GM13977 (cell line): Measurements from ENCODE around the gene URB1.

ENCODE experiments used
- DNase-seq: peaks from one replicate; pipeline ENCODE4 v3.0.0; 2012; ENCODE audit warnings: low spot score
- in situ Hi-C: fragments of 300-500 bp; cut with MboI; formaldehyde crosslinking; loops from one replicate; pipeline ENCODE4 v1.12.0; 2022; ENCODE audit warnings: low sequenced_read_pairs, low pct_unique_long_range_greater_than_20kb, mixed read lengths, inconsistent platforms; ENCODE audit not compliant: unreplicated experiment
- TF ChIP-seq, protein P1 (sequence below): IDR thresholded peaks from 2 replicates; pipeline ENCODE4 v1.5.1; 2012; ENCODE audit warnings: mild to moderate bottlenecking, control low read depth; ENCODE audit not compliant: insufficient read depth; ENCODE audit errors: extremely low read depth, missing control alignments

The URB1 gene

DNA sequence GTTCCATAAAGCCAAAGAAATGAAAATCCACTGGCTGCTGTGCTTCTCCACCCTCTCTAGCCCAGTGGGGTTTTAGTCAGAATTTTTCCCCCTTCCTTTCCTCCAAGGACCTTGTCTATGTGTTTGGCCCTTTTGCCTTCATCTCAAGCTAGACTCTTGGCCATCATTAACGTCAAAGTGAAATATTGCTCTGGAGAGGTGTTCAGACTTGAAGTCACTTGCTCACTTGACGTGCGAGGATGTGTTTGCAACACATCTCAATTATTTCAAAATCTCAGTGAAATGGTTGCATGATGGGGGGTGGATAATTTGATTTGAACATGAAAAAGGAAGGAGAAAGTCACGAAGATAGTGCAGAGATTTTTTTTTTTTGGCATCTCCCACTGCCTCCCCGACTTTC is 33.3 kb upstream of the URB1 start:
- in situ Hi-C loops = no loop called here
- TF ChIP-seq, protein P1, sequence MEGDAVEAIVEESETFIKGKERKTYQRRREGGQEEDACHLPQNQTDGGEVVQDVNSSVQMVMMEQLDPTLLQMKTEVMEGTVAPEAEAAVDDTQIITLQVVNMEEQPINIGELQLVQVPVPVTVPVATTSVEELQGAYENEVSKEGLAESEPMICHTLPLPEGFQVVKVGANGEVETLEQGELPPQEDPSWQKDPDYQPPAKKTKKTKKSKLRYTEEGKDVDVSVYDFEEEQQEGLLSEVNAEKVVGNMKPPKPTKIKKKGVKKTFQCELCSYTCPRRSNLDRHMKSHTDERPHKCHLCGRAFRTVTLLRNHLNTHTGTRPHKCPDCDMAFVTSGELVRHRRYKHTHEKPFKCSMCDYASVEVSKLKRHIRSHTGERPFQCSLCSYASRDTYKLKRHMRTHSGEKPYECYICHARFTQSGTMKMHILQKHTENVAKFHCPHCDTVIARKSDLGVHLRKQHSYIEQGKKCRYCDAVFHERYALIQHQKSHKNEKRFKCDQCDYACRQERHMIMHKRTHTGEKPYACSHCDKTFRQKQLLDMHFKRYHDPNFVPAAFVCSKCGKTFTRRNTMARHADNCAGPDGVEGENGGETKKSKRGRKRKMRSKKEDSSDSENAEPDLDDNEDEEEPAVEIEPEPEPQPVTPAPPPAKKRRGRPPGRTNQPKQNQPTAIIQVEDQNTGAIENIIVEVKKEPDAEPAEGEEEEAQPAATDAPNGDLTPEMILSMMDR = no peak
- DNase-seq = no peak

GRCh38 chr21:32425628-32426027 is 32.8 kb upstream of the URB1 start:
- no peak for DNase-seq
- TF ChIP-seq, protein P1 = no peak
- in situ Hi-C loops = no loop called here

GRCh38 chr21:32424674-32425073 is 31.9 kb upstream of the URB1 start:
- no peak for DNase-seq
- in situ Hi-C loops = loop anchor here (25.0 kb wide), 1 partner anchor 163 kb away; the partner anchor contains the start of gene TCP10L
- TF ChIP-seq, protein P1 = no peak

GRCh38 chr21:32424191-32424535 is 31.4 kb upstream of the URB1 start:
- TF ChIP-seq, protein P1 = no peak
- in situ Hi-C loops = loop anchor here (25.0 kb wide), 1 partner anchor 163 kb away; the partner anchor contains the start of gene TCP10L
- no peak for DNase-seq

- in situ Hi-C loops = loop anchor here (25.0 kb wide), 1 partner anchor 164 kb away; the partner anchor contains the start of gene TCP10L
- TF ChIP-seq, protein P1 = no peak
- DNase-seq = no peak
Measured at GRCh38 chr21:32423320-32424190, 30.7 kb upstream of the URB1 start.

DNA sequence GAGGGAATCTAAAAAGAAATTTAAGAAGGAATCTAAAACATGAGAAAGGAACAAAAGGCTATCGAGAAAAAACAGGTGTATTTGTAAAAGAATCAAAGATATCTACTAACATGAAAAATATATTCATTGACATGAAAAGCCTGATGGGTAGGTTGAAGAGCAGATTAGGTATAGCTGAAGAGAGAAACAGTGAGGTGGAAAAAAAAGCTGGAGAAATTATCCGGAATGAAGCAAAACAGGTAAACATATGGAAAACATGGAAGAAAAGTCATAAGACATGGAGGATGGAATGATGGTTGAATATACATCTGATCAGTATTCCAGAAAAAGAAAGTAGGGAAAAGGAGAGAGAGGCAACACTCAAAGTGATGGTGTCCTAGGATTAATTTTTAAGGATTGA is 29.3 kb upstream of the URB1 start:
- DNase-seq = no peak
- in situ Hi-C loops = loop anchor here (25.0 kb wide), 1 partner anchor 165 kb away; the partner anchor contains the start of gene TCP10L
- TF ChIP-seq, protein P1 = no peak
